Immature natural killer cell (primary cell): ENCODE data around the gene FLG2. TPM values are rescaled to one million over a fixed set of nuclear protein-coding genes. Genes with fewer than 3 reads are reported as not detected.
A peak's percentile ranks its signal among the peaks of the same experiment; 100 is the strongest.
"Not testable (repeated sequence)": the region's sequence is repeated elsewhere in the genome, so short reads cannot be mapped to it uniquely, and the experiment has no call there.

Experiments used
- DNase-seq, 3 donors: peaks; one replicate each; pipeline ENCODE4 v3.0.0; 2022; ENCODE audit warnings: mixed read lengths in 1 of 3
- H3K27ac Mint-ChIP-seq, 6 donors: one replicate each; pipeline ENCODE4 v1.8.0; 2020; ENCODE audit warnings: mixed read lengths in 6 of 6, mild to moderate bottlenecking in 5 of 6, inconsistent platforms in 4 of 6, moderate library complexity in 3 of 6
- H3K27me3 Mint-ChIP-seq, 3 donors: one replicate each; pipeline ENCODE4 v1.8.0; 2020 to 2021; ENCODE audit warnings: low read depth in 3 of 3, mild to moderate bottlenecking in 3 of 3, mixed read lengths in 3 of 3, moderate library complexity in 3 of 3, inconsistent platforms in 1 of 3
- H3K36me3 Mint-ChIP-seq, 3 donors: one replicate each; pipeline ENCODE4 v1.8.0; 2020; ENCODE audit warnings: mixed read lengths in 3 of 3, inconsistent platforms in 2 of 3, mild to moderate bottlenecking in 2 of 3
- H3K4me1 Mint-ChIP-seq, 2 donors: one replicate each; pipeline ENCODE4 v1.8.0; 2020; ENCODE audit warnings: inconsistent platforms in 2 of 2, mild to moderate bottlenecking in 2 of 2, mixed read lengths in 2 of 2, moderate library complexity in 1 of 2
- H3K4me3 Mint-ChIP-seq, 5 donors: one replicate each; pipeline ENCODE4 v1.8.0; 2020; ENCODE audit warnings: mild to moderate bottlenecking in 5 of 5, mixed read lengths in 5 of 5, inconsistent platforms in 3 of 5, moderate library complexity in 3 of 5
- H3K9me3 Mint-ChIP-seq, 6 donors: one replicate each; pipeline ENCODE4 v1.8.0; 2020; ENCODE audit warnings: mild to moderate bottlenecking in 6 of 6, mixed read lengths in 6 of 6, inconsistent platforms in 4 of 6, moderate library complexity in 3 of 6
- polyA plus RNA-seq, 3 donors: library from polyadenylated mRNA; unstranded; fragments of 300-500 nt; fragmentation: Illumina TruSeq; gene quantifications; one replicate each; pipeline ENCODE4 v1.2.3, GENCODE V29; 2021

The FLG2 gene
- polyA plus RNA-seq, 3 donors from 2014 or later, result not detected

GRCh38 chr1:152348447-152348846 lies 11.4 kb downstream of the FLG2 start:
- Mint-ChIP-seq H3K4me1 (no peaks in the 10 kb centered on the region), H3K27ac (no peak overlapping the region), H3K36me3 (no peaks in the 10 kb centered on the region), H3K4me3 (no peak overlapping the region), H3K9me3 (peaks cover 0 to 4% (median 0%) of the 10 kb centered on the region in 6 donors), H3K27me3 (peaks cover 2 to 5% (median 3%) of the 10 kb centered on the region in 3 donors)
- no peak for DNase-seq

- H3K4me1 Mint-ChIP-seq, result no peaks in the 10 kb centered on the region
- DNase-seq, result peak; percentile 29 to 52 (median 33)
- H3K36me3 Mint-ChIP-seq, result no peaks in the 10 kb centered on the region
- H3K4me3 Mint-ChIP-seq, result no peak overlapping the region
- H3K27me3 Mint-ChIP-seq, result peaks cover 2 to 5% (median 3%) of the 10 kb centered on the region in 3 donors
- H3K9me3 Mint-ChIP-seq, result no peaks in the 10 kb centered on the region
- no peak overlapping the region for H3K27ac Mint-ChIP-seq
These were observed 12.6 kb downstream of the FLG2 start for GRCh38 chr1:152347116-152347728.

GRCh38 chr1:152344438-152344837 lies 15.4 kb downstream of the FLG2 start:
- Mint-ChIP-seq H3K36me3 (no peaks in the 10 kb centered on the region), H3K27ac (no peak overlapping the region), H3K27me3 (peaks cover 2 to 5% (median 2%) of the 10 kb centered on the region in 3 donors), H3K4me3 (no peak overlapping the region), H3K4me1 (no peaks in the 10 kb centered on the region), H3K9me3 (no peaks in the 10 kb centered on the region)
- no peak for DNase-seq

- no peak for DNase-seq
- no peaks in the 10 kb centered on the region for H3K36me3 Mint-ChIP-seq
- no peaks in the 10 kb centered on the region for H3K4me1 Mint-ChIP-seq
- H3K27me3 Mint-ChIP-seq, result peaks cover 2 to 5% (median 4%) of the 10 kb centered on the region in 3 donors
- no peak overlapping the region for H3K27ac Mint-ChIP-seq
- H3K9me3 Mint-ChIP-seq, result no peaks in the 10 kb centered on the region
- H3K4me3 Mint-ChIP-seq, result no peak overlapping the region
These were observed 16.8 kb downstream of the FLG2 start for GRCh38 chr1:152343006-152343405.

GRCh38 chr1:152335399-152335798 lies 24.4 kb downstream of the FLG2 start:
- DNase-seq, result no peak
- no peak overlapping the region for H3K27ac Mint-ChIP-seq
- no peak overlapping the region for H3K4me3 Mint-ChIP-seq
- H3K4me1 Mint-ChIP-seq, result no peaks in the 10 kb centered on the region
- H3K36me3 Mint-ChIP-seq, result no peaks in the 10 kb centered on the region
- peaks cover 2 to 5% (median 4%) of the 10 kb centered on the region in 3 donors for H3K27me3 Mint-ChIP-seq
- H3K9me3 Mint-ChIP-seq, result no peaks in the 10 kb centered on the region

- no peak overlapping the region for H3K27ac Mint-ChIP-seq
- H3K27me3 Mint-ChIP-seq, result peaks cover 0 to 3% (median 0%) of the 10 kb centered on the region in 3 donors
These were observed 30.9 kb downstream of the FLG2 start for GRCh38 chr1:152328801-152329391.

GRCh38 chr1:152325111-152325510 lies 34.7 kb downstream of the FLG2 start, which contains the start of gene FLG:
Gene FLG, minus strand, starts transcription at chr1:152325239. Its CDS starts 9,783 bp downstream, at chr1:152315456.
- no peak for DNase-seq

More at GRCh38 chr1:152328801-152329391, 30.9 kb downstream of the FLG2 start:
- no peaks in the 10 kb centered on the region for H3K9me3 Mint-ChIP-seq
- H3K4me1 Mint-ChIP-seq, result no peaks in the 10 kb centered on the region
- no peak overlapping the region for H3K4me3 Mint-ChIP-seq
- no peak for DNase-seq
- no peaks in the 10 kb centered on the region for H3K36me3 Mint-ChIP-seq

GRCh38 chr1:152313970-152314369 lies 45.8 kb downstream of the FLG2 start:
- no peak overlapping the region for H3K4me3 Mint-ChIP-seq
- no peak for DNase-seq
- peaks cover 0 to 10% (median 3%) of the 10 kb centered on the region in 6 donors for H3K9me3 Mint-ChIP-seq
- H3K4me1 Mint-ChIP-seq, result no peaks in the 10 kb centered on the region
- peaks cover 0 to 7% (median 1%) of the 10 kb centered on the region in 3 donors for H3K27me3 Mint-ChIP-seq
- H3K36me3 Mint-ChIP-seq, result no peaks in the 10 kb centered on the region
- H3K27ac Mint-ChIP-seq, result no peak overlapping the region

More at GRCh38 chr1:152325111-152325510, 34.7 kb downstream of the FLG2 start, which contains the start of gene FLG:
- H3K9me3 Mint-ChIP-seq, result no peaks in the 10 kb centered on the region
- no peak within 1 kb of the TSS for H3K4me3 Mint-ChIP-seq
- H3K27ac Mint-ChIP-seq, result no peak within 1 kb of the TSS
- H3K27me3 Mint-ChIP-seq, result peaks cover 0 to 3% (median 2%) of the 10 kb centered on the region in 3 donors
- no peaks in the 10 kb centered on the region for H3K36me3 Mint-ChIP-seq
- no peaks in the 10 kb centered on the region for H3K4me1 Mint-ChIP-seq

GRCh38 chr1:152313319-152313801 lies 46.4 kb downstream of the FLG2 start:
- DNase-seq, result no peak
- no peaks in the 10 kb centered on the region for H3K4me1 Mint-ChIP-seq
- no peak overlapping the region for H3K27ac Mint-ChIP-seq
- H3K4me3 Mint-ChIP-seq, result no peak overlapping the region
- H3K27me3 Mint-ChIP-seq, result peaks cover 0 to 7% (median 1%) of the 10 kb centered on the region in 3 donors
- no peaks in the 10 kb centered on the region for H3K36me3 Mint-ChIP-seq
- peaks cover 0 to 10% (median 3%) of the 10 kb centered on the region in 6 donors for H3K9me3 Mint-ChIP-seq

GRCh38 chr1:152312169-152312568 lies 47.6 kb downstream of the FLG2 start:
- not testable (repeated sequence) for H3K27me3 Mint-ChIP-seq, H3K36me3 Mint-ChIP-seq, H3K27ac Mint-ChIP-seq, H3K4me1 Mint-ChIP-seq, H3K4me3 Mint-ChIP-seq, DNase-seq
- H3K9me3 Mint-ChIP-seq, result peaks cover 0 to 10% (median 7%) of the 10 kb centered on the region in 6 donors

- peaks cover 0 to 12% (median 7%) of the 10 kb centered on the region in 6 donors for H3K9me3 Mint-ChIP-seq
- no peaks in the 10 kb centered on the region for H3K4me1 Mint-ChIP-seq
- no peak for DNase-seq
- H3K27me3 Mint-ChIP-seq, result peaks cover 1 to 7% (median 2%) of the 10 kb centered on the region in 3 donors
- no peak overlapping the region for H3K4me3 Mint-ChIP-seq
- no peaks in the 10 kb centered on the region for H3K36me3 Mint-ChIP-seq
- no peak overlapping the region for H3K27ac Mint-ChIP-seq
These were observed 49.9 kb downstream of the FLG2 start for GRCh38 chr1:152309955-152310354.

GRCh38 chr1:152309320-152309901 lies 50.4 kb downstream of the FLG2 start:
- H3K4me1 Mint-ChIP-seq, H3K4me3 Mint-ChIP-seq, DNase-seq, H3K36me3 Mint-ChIP-seq, H3K27me3 Mint-ChIP-seq, H3K27ac Mint-ChIP-seq: not testable (repeated sequence)
- H3K9me3 Mint-ChIP-seq, result peaks cover 0 to 12% (median 7%) of the 10 kb centered on the region in 6 donors

- H3K36me3 Mint-ChIP-seq, DNase-seq, H3K27ac Mint-ChIP-seq, H3K27me3 Mint-ChIP-seq, H3K4me3 Mint-ChIP-seq, H3K4me1 Mint-ChIP-seq: not testable (repeated sequence)
- peaks cover 0 to 16% (median 6%) of the 10 kb centered on the region in 6 donors for H3K9me3 Mint-ChIP-seq
These were observed 51.0 kb downstream of the FLG2 start for GRCh38 chr1:152308758-152309157.

GRCh38 chr1:152307970-152308369 lies 51.8 kb downstream of the FLG2 start:
- not testable (repeated sequence) for H3K4me1 Mint-ChIP-seq, H3K4me3 Mint-ChIP-seq, H3K27ac Mint-ChIP-seq, H3K36me3 Mint-ChIP-seq, H3K27me3 Mint-ChIP-seq, DNase-seq
- H3K9me3 Mint-ChIP-seq, result peaks cover 0 to 16% (median 6%) of the 10 kb centered on the region in 6 donors
